Spleen (tissue), 7 donors: Measurements from ENCODE around the gene TAX1BP3.

Source experiments
- CTCF ChIP-seq, 11 experiments: fragments of 200-600 bp in 7 of 11; fragments of 450-650 bp in 4 of 11; sonication (generic) in 4 of 11; IDR thresholded peaks in 8 of 11; conservative IDR thresholded peaks in 3 of 11; 1 replicate in 7 of 11; 2 replicates in 4 of 11; pipeline versions ENCODE4 v1.4.0 to v1.8.0; 2016 to 2021; ENCODE audit warnings: antibody characterized with exemption in 11 of 11, inconsistent platforms in 4 of 11, mild to moderate bottlenecking in 1 of 11
- POLR2A ChIP-seq, 3 donors: fragments of 450-650 bp; IDR thresholded peaks; one replicate each; pipeline ENCODE4 v1.5.1; 2017; ENCODE audit warnings: antibody characterized with exemption in 3 of 3, mild to moderate bottlenecking in 1 of 3
- donor health status: DM: no; HTN: no; CAD: no; lungs with moderate emphysema.
- donor health status: DM: no; HTN: no; CAD: no.
- donor health status: DM: no; HTN: no; CAD: no.

- TF ChIP-seq CTCF (IDR thresholded peaks at IDR 0.05 in 8 of 11, conservative IDR thresholded peaks at IDR 0.05 in 3 of 11) (no peak), POLR2A (IDR thresholded peaks at IDR 0.05) (no peak)
Measured at GRCh38 chr17:3708366-3708765, 40.0 kb upstream of the TAX1BP3 start.
